PC-3 (cell line): ENCODE measurements around the gene EXOC4.

Source experiments
- EZH2 ChIP-seq: fragments of 300-600 bp; sonication (generic); IDR thresholded peaks from one replicate; pipeline ENCODE4 v1.6.1; 2017; ENCODE audit warnings: antibody characterized with exemption, mild to moderate bottlenecking, low read length; ENCODE audit not compliant: unreplicated experiment
- TF ChIP-seq, protein P1 (sequence below): fragments of 300-600 bp; sonication (generic); conservative IDR thresholded peaks from 2 replicates; pipeline ENCODE4 v1.5.1; 2017; ENCODE audit warnings: antibody characterized with exemption, low read depth, mild to moderate bottlenecking, low read length

DNA sequence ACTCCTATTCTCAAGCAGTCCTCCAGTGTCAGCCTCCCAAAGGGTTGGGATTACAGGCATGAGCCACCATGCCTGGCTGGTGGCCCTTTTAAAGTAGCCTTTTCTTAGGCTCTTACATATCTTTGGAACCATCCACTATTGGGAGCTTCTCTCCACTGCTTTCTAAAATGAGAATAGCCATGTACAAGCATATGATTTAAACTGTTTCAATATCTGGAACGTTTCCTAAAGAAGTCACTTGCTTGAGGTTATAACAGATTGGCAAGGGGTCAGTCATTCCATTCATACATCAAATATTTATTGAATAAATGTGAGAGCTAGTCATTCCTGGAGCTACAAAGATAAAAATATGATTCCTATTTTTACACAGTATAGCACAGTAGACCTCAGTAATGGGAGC, 776.9 kb downstream of the EXOC4 start:
- TF ChIP-seq, protein P1, sequence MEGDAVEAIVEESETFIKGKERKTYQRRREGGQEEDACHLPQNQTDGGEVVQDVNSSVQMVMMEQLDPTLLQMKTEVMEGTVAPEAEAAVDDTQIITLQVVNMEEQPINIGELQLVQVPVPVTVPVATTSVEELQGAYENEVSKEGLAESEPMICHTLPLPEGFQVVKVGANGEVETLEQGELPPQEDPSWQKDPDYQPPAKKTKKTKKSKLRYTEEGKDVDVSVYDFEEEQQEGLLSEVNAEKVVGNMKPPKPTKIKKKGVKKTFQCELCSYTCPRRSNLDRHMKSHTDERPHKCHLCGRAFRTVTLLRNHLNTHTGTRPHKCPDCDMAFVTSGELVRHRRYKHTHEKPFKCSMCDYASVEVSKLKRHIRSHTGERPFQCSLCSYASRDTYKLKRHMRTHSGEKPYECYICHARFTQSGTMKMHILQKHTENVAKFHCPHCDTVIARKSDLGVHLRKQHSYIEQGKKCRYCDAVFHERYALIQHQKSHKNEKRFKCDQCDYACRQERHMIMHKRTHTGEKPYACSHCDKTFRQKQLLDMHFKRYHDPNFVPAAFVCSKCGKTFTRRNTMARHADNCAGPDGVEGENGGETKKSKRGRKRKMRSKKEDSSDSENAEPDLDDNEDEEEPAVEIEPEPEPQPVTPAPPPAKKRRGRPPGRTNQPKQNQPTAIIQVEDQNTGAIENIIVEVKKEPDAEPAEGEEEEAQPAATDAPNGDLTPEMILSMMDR: no peak
- TF ChIP-seq EZH2: no peak
